K562 (cell line): ENCODE measurements around the gene ZPR1.

ENCODE experiments used
- RAD21 ChIP-seq, 2 experiments: fragments of 250-450 bp in 1 of 2; fragments of 450-650 bp in 1 of 2; sonication (Bioruptor Pico) in 1 of 2; formaldehyde crosslinking in 1 of 2; IDR thresholded peaks in 1 of 2; conservative IDR thresholded peaks in 1 of 2; 2 replicates each; pipeline versions ENCODE4 v1.4.0 to v1.8.0; 2020 to 2022; ENCODE audit warnings: mild to moderate bottlenecking in 2 of 2, moderate library complexity in 1 of 2
- ZFP36 ChIP-seq: fragments of 150-350 bp; IDR thresholded peaks from 2 replicates; pipeline ENCODE4 v1.6.1; 2018; ENCODE audit warnings: low read length, low read depth; ENCODE audit not compliant: partially characterized antibody

DNA sequence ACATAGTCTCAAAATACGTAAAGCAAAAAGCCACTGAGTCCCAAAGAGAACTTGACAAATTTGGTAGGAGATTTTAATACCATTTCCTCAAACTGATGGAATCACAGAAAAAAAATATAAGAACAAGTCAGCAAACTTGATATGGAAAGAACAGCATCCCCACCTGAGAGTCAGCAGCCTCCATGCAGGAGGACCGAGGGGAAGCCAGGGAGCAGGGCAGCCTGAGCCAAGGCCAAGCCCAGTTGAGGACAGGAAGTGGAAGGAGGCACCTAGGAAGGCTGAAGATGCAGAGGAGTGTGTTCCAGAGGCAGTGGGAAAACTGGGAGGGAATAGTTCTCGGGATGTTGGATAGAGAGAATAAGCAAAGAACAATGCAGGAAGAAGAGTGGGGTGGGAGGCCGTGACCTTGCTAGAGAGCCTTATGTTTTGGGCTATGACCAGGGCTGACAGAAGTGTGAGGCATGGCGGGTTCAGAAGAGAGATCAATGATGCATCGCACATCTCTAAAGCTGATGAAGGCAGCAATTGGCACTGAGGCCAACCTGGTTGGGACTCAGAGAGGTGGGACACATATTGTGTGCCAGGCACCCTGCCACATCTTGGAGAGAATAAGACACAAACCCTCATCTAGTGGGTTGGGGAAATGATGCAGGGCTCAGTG lies 19.9 kb upstream of the ZPR1 start:
- TF ChIP-seq RAD21 (CRISPR knock-in tag; conservative IDR thresholded peaks at IDR 0.05 in 1 of 2, IDR thresholded peaks at IDR 0.05 in 1 of 2) (no peak), ZFP36 (no peak)
